ENCODE results near the gene KCNH1. TPM values are rescaled to one million over a fixed set of nuclear protein-coding genes. Genes with fewer than 3 reads are reported as not detected.

The KCNH1 gene
- total and polyA plus RNA-seq, 7 donors = 0.10 to 0.22 (median 0.17) TPM

- Histone ChIP-seq H3K4me3 (no peak overlapping the region), H3K36me3 (ENCODE audit: insufficient read depth in 1 of 2, low read depth in 1 of 2) (no peaks in the 10 kb centered on the region), H3K4me1 (no peaks in the 10 kb centered on the region), H3K27me3 (ENCODE audit: insufficient read depth in 3 of 3, low read length in 2 of 3) (peaks cover 0 to under 1% (median 0%) of the 10 kb centered on the region in 3 donors), H3K27ac (no peak overlapping the region), H3K9me3 (no peaks in the 10 kb centered on the region)
- WGBS, 3 donors = 60 to 65% (median 62%) methylated on average over 2 of the region's 2 CpGs
- no peak for DNase-seq
- intact Hi-C loops (cut with DNase I) = no loop called here
- TF ChIP-seq, protein P1, sequence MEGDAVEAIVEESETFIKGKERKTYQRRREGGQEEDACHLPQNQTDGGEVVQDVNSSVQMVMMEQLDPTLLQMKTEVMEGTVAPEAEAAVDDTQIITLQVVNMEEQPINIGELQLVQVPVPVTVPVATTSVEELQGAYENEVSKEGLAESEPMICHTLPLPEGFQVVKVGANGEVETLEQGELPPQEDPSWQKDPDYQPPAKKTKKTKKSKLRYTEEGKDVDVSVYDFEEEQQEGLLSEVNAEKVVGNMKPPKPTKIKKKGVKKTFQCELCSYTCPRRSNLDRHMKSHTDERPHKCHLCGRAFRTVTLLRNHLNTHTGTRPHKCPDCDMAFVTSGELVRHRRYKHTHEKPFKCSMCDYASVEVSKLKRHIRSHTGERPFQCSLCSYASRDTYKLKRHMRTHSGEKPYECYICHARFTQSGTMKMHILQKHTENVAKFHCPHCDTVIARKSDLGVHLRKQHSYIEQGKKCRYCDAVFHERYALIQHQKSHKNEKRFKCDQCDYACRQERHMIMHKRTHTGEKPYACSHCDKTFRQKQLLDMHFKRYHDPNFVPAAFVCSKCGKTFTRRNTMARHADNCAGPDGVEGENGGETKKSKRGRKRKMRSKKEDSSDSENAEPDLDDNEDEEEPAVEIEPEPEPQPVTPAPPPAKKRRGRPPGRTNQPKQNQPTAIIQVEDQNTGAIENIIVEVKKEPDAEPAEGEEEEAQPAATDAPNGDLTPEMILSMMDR (IDR thresholded peaks at IDR 0.05) = no peak
- ATAC-seq = no peak
Measured at GRCh38 chr1:210899676-210900075, 234.3 kb downstream of the KCNH1 start.

GRCh38 chr1:210898473-210898872 lies 235.5 kb downstream of the KCNH1 start:
- TF ChIP-seq, protein P1 (IDR thresholded peaks at IDR 0.05) = no peak
- peaks cover 2% of the 10 kb centered on the region for H3K9me3 ChIP-seq
- intact Hi-C loops (cut with DNase I) = no loop called here
- DNase-seq (no peak), ATAC-seq (no peak)
- 78 to 88% (median 85%) methylated on average over 5 of the region's 5 CpGs for WGBS, 3 donors
- peaks cover 0 to 3% (median 0%) of the 10 kb centered on the region in 3 donors for H3K27me3 ChIP-seq (ENCODE audit: insufficient read depth in 3 of 3, low read length in 2 of 3)
- no peak overlapping the region for H3K4me3 ChIP-seq
- H3K4me1 ChIP-seq = no peaks in the 10 kb centered on the region
- H3K36me3 ChIP-seq (ENCODE audit: insufficient read depth in 1 of 2, low read depth in 1 of 2) = no peaks in the 10 kb centered on the region
- no peak overlapping the region for H3K27ac ChIP-seq

GRCh38 chr1:210883821-210884220 lies 250.1 kb downstream of the KCNH1 start:
- H3K27me3 ChIP-seq (ENCODE audit: insufficient read depth in 3 of 3, low read length in 2 of 3) = no peaks in the 10 kb centered on the region
- no peak for ATAC-seq

GRCh38 chr1:210882414-210883221 lies 251.3 kb downstream of the KCNH1 start:
- 61 to 64% (median 63%) methylated on average over 8 of the region's 8 CpGs for WGBS, 3 donors
- Histone ChIP-seq H3K36me3 (ENCODE audit: insufficient read depth in 1 of 2, low read depth in 1 of 2) (no peaks in the 10 kb centered on the region), H3K4me1 (no peaks in the 10 kb centered on the region), H3K4me3 (no peak overlapping the region), H3K9me3 (no peaks in the 10 kb centered on the region), H3K27ac (no peak overlapping the region), H3K27me3 (ENCODE audit: insufficient read depth in 3 of 3, low read length in 2 of 3) (no peaks in the 10 kb centered on the region)
- DNase-seq (no peak), ATAC-seq (no peak)
- intact Hi-C loops (cut with DNase I) = no loop called here
- TF ChIP-seq, protein P1 (IDR thresholded peaks at IDR 0.05) = no peak

More at GRCh38 chr1:210883821-210884220, 250.1 kb downstream of the KCNH1 start:
- DNase-seq = no peak
- Histone ChIP-seq H3K4me3 (no peak overlapping the region), H3K4me1 (no peaks in the 10 kb centered on the region), H3K27ac (no peak overlapping the region), H3K9me3 (no peaks in the 10 kb centered on the region), H3K36me3 (ENCODE audit: insufficient read depth in 1 of 2, low read depth in 1 of 2) (no peaks in the 10 kb centered on the region)
- 56 to 76% (median 63%) methylated on average over 2 of the region's 2 CpGs for WGBS, 3 donors
- TF ChIP-seq, protein P1 (IDR thresholded peaks at IDR 0.05) = no peak
- intact Hi-C loops (cut with DNase I) = no loop called here

All from psoas muscle (tissue), 8 donors.